GM12891 (cell line): ENCODE data around the gene AMFR.

Experiments
- POLR2A ChIP-seq: IDR thresholded peaks from 2 replicates; pipeline ENCODE4 v1.6.1; 2011; ENCODE audit warnings: low read depth, low read length, control low read depth
- POLR2AphosphoS5 ChIP-seq: IDR thresholded peaks from 2 replicates; pipeline ENCODE4 v1.6.1; 2011; ENCODE audit warnings: low read depth, low read length, control low read depth

DNA sequence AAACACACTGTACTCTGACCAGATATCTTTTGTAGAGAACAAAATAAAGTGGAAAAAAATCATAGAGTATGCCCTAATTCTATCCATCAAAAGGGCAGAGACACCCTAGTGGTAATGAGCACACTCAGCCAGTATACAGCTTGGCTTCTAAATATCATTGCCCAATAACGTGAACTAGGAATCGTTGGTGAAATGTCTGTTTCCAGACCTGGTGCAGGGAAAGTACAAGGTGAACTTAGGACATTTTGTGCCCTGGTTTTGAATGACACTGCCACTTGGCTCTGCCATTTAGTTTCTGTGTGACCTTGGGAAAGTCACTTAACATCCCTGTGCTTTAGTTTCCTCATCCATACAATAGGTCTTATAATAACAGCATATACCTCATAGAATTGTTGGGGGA is 13.7 kb downstream of the AMFR start:
- no peak for TF ChIP-seq POLR2AphosphoS5
- no peak for TF ChIP-seq POLR2A
